Neuronal stem cell (in vitro differentiated cells): ENCODE results near the gene CDH13.

Experiments
- DNase-seq: peaks from one replicate; pipeline ENCODE4 v3.0.0-alpha.2; 2013; ENCODE audit warnings: low spot score
- H2AFZ ChIP-seq: one replicate; pipeline ENCODE4 v1.6.1; 2013; ENCODE audit warnings: mild to moderate bottlenecking, low read length, inconsistent platforms
- H2AK5ac ChIP-seq: 2 replicates; pipeline ENCODE4 v1.6.1; 2013; ENCODE audit warnings: low read depth, mild to moderate bottlenecking, inconsistent platforms, low read length, moderate library complexity, mixed read lengths
- H2BK120ac ChIP-seq: 2 replicates; pipeline ENCODE4 v1.6.1; 2013; ENCODE audit warnings: low read depth, mild to moderate bottlenecking, inconsistent platforms, low read length, moderate library complexity, mixed read lengths
- H2BK12ac ChIP-seq: one replicate; pipeline ENCODE4 v1.6.1; 2013; ENCODE audit warnings: low read length, inconsistent platforms
- H2BK15ac ChIP-seq: 2 replicates; pipeline ENCODE4 v1.6.1; 2013; ENCODE audit warnings: mild to moderate bottlenecking, low read length, inconsistent platforms, mixed read lengths
- H2BK5ac ChIP-seq: one replicate; pipeline ENCODE4 v1.6.1; 2013; ENCODE audit warnings: inconsistent platforms, mild to moderate bottlenecking, low read length, moderate library complexity
- H3K14ac ChIP-seq: one replicate; pipeline ENCODE4 v1.6.1; 2013; ENCODE audit warnings: low read length, inconsistent platforms
- H3K18ac ChIP-seq: 2 replicates; pipeline ENCODE4 v1.6.1; 2013; ENCODE audit warnings: low read length, inconsistent platforms
- H3K23ac ChIP-seq: 2 replicates; pipeline ENCODE4 v1.6.1; 2013; ENCODE audit warnings: low read depth, mild to moderate bottlenecking, mixed read lengths, low read length, inconsistent platforms; ENCODE audit not compliant: poor library complexity
- H3K27ac ChIP-seq: replicated peaks from 3 replicates; pipeline ENCODE4 v1.5.1; 2013; ENCODE audit warnings: low read length, inconsistent platforms
- H3K27me3 ChIP-seq, 3 experiments: 2 replicates each; pipeline ENCODE4 v1.6.1; 2013; ENCODE audit warnings: low read length in 3 of 3, mild to moderate bottlenecking in 2 of 3, inconsistent platforms in 1 of 3, low read depth in 1 of 3, mixed read lengths in 1 of 3, moderate library complexity in 1 of 3; ENCODE audit not compliant: control insufficient read depth in 3 of 3, insufficient read depth in 3 of 3
- H3K36me3 ChIP-seq, 2 donors: replicated peaks in 1 of 2; 2 replicates each; pipeline ENCODE4 v1.6.1; 2013; ENCODE audit warnings: low read length in 2 of 2; ENCODE audit not compliant: control insufficient read depth in 2 of 2, insufficient read depth in 2 of 2
- H3K4ac ChIP-seq: 2 replicates; pipeline ENCODE4 v1.6.1; 2013; ENCODE audit warnings: inconsistent platforms, mild to moderate bottlenecking, low read length, moderate library complexity
- H3K4me1 ChIP-seq, 2 donors: 1 replicate in 1 of 2; 2 replicates in 1 of 2; pipeline ENCODE4 v1.6.1; 2013; ENCODE audit warnings: low read length in 2 of 2, low read depth in 1 of 2; ENCODE audit not compliant: control insufficient read depth in 2 of 2, insufficient read depth in 1 of 2
- H3K4me2 ChIP-seq: one replicate; pipeline ENCODE4 v1.6.1; 2013; ENCODE audit warnings: mild to moderate bottlenecking, low read length, inconsistent platforms; ENCODE audit not compliant: insufficient read depth, poor library complexity, severe bottlenecking
- H3K4me3 ChIP-seq, 2 donors: 2 replicates each; pipeline ENCODE4 v1.5.1; 2013; ENCODE audit warnings: low read length in 2 of 2, mild to moderate bottlenecking in 2 of 2, inconsistent platforms in 1 of 2, moderate library complexity in 1 of 2
- H3K79me1 ChIP-seq: one replicate; pipeline ENCODE4 v1.6.1; 2013; ENCODE audit warnings: low read depth, mild to moderate bottlenecking, inconsistent platforms, low read length, moderate library complexity
- H3K9ac ChIP-seq: one replicate; pipeline ENCODE4 v1.6.1; 2013; ENCODE audit warnings: mild to moderate bottlenecking, low read depth, low read length, inconsistent platforms; ENCODE audit not compliant: poor library complexity
- H3K9me3 ChIP-seq, 2 donors: replicated peaks in 1 of 2; 2 replicates each; pipeline versions ENCODE3 to v1.6.1; 2013; ENCODE audit warnings: low read length in 2 of 2, mild to moderate bottlenecking in 2 of 2, inconsistent platforms in 1 of 2, low read depth in 1 of 2, mixed read lengths in 1 of 2, moderate library complexity in 1 of 2; ENCODE audit not compliant: control insufficient read depth in 2 of 2, insufficient read depth in 1 of 2
- H4K8ac ChIP-seq: one replicate; pipeline ENCODE4 v1.6.1; 2013; ENCODE audit warnings: low read depth, mild to moderate bottlenecking, inconsistent platforms, low read length, moderate library complexity
- H4K91ac ChIP-seq: one replicate; pipeline ENCODE4 v1.6.1; 2013; ENCODE audit warnings: low read length, low read depth, mild to moderate bottlenecking, inconsistent platforms; ENCODE audit not compliant: poor library complexity
- WGBS, 2 donors: extraction: QIAGEN DNeasy Blood & Tissue Kit; methylation state at CpG; one replicate each; pipeline ENCODE4 v1.1.7; 2013; ENCODE audit warnings: missing lambda C conversion rate in 2 of 2, mixed read lengths in 1 of 2; ENCODE audit not compliant: insufficient read length in 2 of 2, insufficient replicate concordance in 1 of 2; ENCODE audit errors: extremely low coverage in 2 of 2; 5-methylcytosine and 5-hydroxymethylcytosine counted together

CDH13 gene

GRCh38 chr16:83100679-83101078 lies 473.9 kb downstream of the CDH13 start:
- Histone ChIP-seq H3K27me3 (no peaks in the 10 kb centered on the region), H3K9ac (no peak overlapping the region), H2AK5ac (no peak overlapping the region), H2BK5ac (no peak overlapping the region), H2BK15ac (no peak overlapping the region), H3K4me1 (no peaks in the 10 kb centered on the region), H2BK120ac (no peak overlapping the region), H3K9me3 (peaks cover 0 to 3% of the 10 kb centered on the region in 2 donors), H3K36me3 (no peaks in the 10 kb centered on the region), H4K8ac (no peak overlapping the region), H3K79me1 (no peaks in the 10 kb centered on the region), H3K4me3 (no peak overlapping the region), H2BK12ac (no peak overlapping the region), H3K18ac (no peak overlapping the region), H3K27ac (no peak overlapping the region), H3K4me2 (no peak overlapping the region), H3K4ac (no peak overlapping the region), H4K91ac (no peak overlapping the region), H2AFZ (no peak overlapping the region), H3K23ac (no peak overlapping the region), H3K14ac (no peak overlapping the region)
- DNase-seq = no peak
- no CpG with 5 or more reads among the region's 2 CpGs for WGBS, 2 donors

DNA sequence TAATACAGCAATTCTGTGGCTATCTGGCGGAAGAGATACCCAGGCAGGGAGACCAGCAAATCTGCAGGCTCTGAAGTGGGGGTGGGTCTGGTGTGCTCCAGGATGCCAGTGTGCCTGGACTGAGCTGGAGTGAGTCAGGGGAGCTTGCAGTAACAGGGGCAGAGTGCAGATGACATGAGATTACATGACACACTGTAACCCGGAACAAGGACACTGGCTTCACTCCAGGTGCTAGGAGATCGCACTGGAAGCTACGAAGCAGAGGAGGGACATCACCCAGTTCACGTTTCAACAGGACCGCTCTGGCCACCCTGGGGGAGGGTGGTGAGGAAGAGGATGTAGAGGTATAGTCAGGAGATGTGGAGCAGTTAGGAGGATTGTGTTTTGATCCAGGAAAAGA lies 475.6 kb downstream of the CDH13 start:
- no peaks in the 10 kb centered on the region for H3K27me3 ChIP-seq
- no peak overlapping the region for H3K9ac ChIP-seq
- H3K27ac ChIP-seq = no peak overlapping the region
- no peak overlapping the region for H2BK15ac ChIP-seq
- no peak overlapping the region for H3K4me3 ChIP-seq
- H3K18ac ChIP-seq = no peak overlapping the region
- no peak for DNase-seq
- WGBS, 2 donors = no CpG with 5 or more reads among the region's 6 CpGs
- no peak overlapping the region for H2AFZ ChIP-seq
- H3K79me1 ChIP-seq = no peaks in the 10 kb centered on the region
- no peaks in the 10 kb centered on the region for H3K4me1 ChIP-seq
- no peak overlapping the region for H3K4ac ChIP-seq
- H4K91ac ChIP-seq = no peak overlapping the region
- peaks cover 0 to 3% of the 10 kb centered on the region in 2 donors for H3K9me3 ChIP-seq
- no peak overlapping the region for H4K8ac ChIP-seq
- H2AK5ac ChIP-seq = no peak overlapping the region
- no peak overlapping the region for H2BK12ac ChIP-seq
- no peak overlapping the region for H2BK120ac ChIP-seq
- no peak overlapping the region for H3K4me2 ChIP-seq
- no peak overlapping the region for H3K23ac ChIP-seq
- no peaks in the 10 kb centered on the region for H3K36me3 ChIP-seq
- no peak overlapping the region for H2BK5ac ChIP-seq
- no peak overlapping the region for H3K14ac ChIP-seq

- no peaks in the 10 kb centered on the region for H3K4me1 ChIP-seq
- H2AK5ac ChIP-seq = no peak overlapping the region
- H3K79me1 ChIP-seq = no peaks in the 10 kb centered on the region
- H3K36me3 ChIP-seq = no peaks in the 10 kb centered on the region
- WGBS, 2 donors = no CpG with 5 or more reads among the region's 9 CpGs
- H3K4ac ChIP-seq = no peak overlapping the region
- H2BK5ac ChIP-seq = no peak overlapping the region
- no peak for DNase-seq
- H3K9me3 ChIP-seq = peaks cover 0 to 3% of the 10 kb centered on the region in 2 donors
- no peak overlapping the region for H4K91ac ChIP-seq
- H3K27me3 ChIP-seq = no peaks in the 10 kb centered on the region
- no peak overlapping the region for H3K23ac ChIP-seq
- H4K8ac ChIP-seq = no peak overlapping the region
- H2BK12ac ChIP-seq = no peak overlapping the region
- no peak overlapping the region for H3K4me3 ChIP-seq
- H2BK120ac ChIP-seq = no peak overlapping the region
- H3K4me2 ChIP-seq = no peak overlapping the region
- no peak overlapping the region for H2BK15ac ChIP-seq
- no peak overlapping the region for H2AFZ ChIP-seq
- H3K27ac ChIP-seq = no peak overlapping the region
- H3K18ac ChIP-seq = no peak overlapping the region
- H3K9ac ChIP-seq = no peak overlapping the region
- no peak overlapping the region for H3K14ac ChIP-seq
These were observed 478.7 kb downstream of the CDH13 start for GRCh38 chr16:83105279-83106077.

- H3K36me3 ChIP-seq = no peaks in the 10 kb centered on the region
- H2BK120ac ChIP-seq = no peak overlapping the region
- no peak overlapping the region for H3K14ac ChIP-seq
- no peaks in the 10 kb centered on the region for H3K79me1 ChIP-seq
- no peak overlapping the region for H3K4ac ChIP-seq
- no CpG with 5 or more reads among the region's 10 CpGs for WGBS, 2 donors
- no peak overlapping the region for H4K91ac ChIP-seq
- H3K27ac ChIP-seq = no peak overlapping the region
- no peak overlapping the region for H4K8ac ChIP-seq
- H2AK5ac ChIP-seq = no peak overlapping the region
- no peak overlapping the region for H2BK5ac ChIP-seq
- no peak overlapping the region for H3K4me3 ChIP-seq
- H3K18ac ChIP-seq = no peak overlapping the region
- no peak for DNase-seq
- H3K4me1 ChIP-seq = no peaks in the 10 kb centered on the region
- no peak overlapping the region for H3K23ac ChIP-seq
- H3K27me3 ChIP-seq = no peaks in the 10 kb centered on the region
- H2BK12ac ChIP-seq = no peak overlapping the region
- H2BK15ac ChIP-seq = no peak overlapping the region
- no peak overlapping the region for H3K9ac ChIP-seq
- no peak overlapping the region for H3K4me2 ChIP-seq
- H2AFZ ChIP-seq = no peak overlapping the region
- no peaks in the 10 kb centered on the region for H3K9me3 ChIP-seq
These were observed 482.8 kb downstream of the CDH13 start for GRCh38 chr16:83109490-83110125.
